HPDE6-E6E7 (cell line): ENCODE measurements around the gene EP300.

Experiments used
- DNase-seq: peaks from one replicate; pipeline ENCODE4 v3.0.0; 2011; ENCODE audit warnings: missing footprints; ENCODE audit errors: extremely low spot score

Gene EP300

DNA sequence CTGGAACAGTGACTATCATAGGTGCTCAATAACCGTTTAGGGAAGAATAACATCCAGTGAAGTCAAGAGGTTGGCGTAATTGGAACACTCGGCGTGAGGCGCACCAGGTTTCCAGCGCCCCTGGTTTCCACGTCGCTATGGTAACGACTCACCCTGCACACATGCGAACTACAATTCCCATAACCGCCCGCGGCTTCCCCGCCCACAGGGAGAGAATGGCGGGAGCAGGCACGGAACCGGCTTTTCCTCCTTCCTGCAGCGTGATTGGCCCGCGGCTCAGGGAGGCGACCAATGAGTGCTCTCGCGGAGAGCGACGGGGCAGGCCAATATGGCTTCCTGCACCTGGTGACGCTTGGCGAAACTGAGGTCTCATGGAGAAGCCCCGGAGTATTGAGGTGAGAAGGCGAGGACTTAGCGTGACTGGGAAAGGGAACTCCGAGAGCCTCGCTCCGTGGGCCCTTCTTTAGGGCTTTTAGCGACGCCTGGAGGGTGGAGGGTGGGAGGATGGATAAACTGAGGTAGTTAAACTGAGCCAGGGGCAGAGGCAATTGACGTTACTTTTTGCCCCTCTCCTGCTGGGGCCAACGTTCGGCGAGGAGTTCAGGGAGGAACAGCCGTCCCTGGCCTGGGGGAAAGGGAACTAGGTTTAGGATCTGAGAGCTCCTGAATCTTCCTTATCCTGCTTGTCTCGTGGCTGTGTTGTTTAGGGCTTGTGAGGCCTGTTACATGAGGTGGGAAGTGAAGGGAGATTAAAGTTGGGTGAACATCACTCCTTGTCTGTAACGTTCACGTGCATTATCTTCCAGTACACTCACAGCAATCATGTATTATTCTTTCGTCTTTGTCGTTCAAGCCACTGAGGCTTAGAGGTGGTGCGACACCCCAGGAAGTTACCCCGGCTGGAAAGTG is 112.9 kb downstream of the EP300 start, which contains the start of gene L3MBTL2:
L3MBTL2 (plus strand) TSS at position 321 of the 909 bp plus-strand sequence; CDS start at position 372, 51 bp downstream.
- peak; percentile 98 for DNase-seq

DNA sequence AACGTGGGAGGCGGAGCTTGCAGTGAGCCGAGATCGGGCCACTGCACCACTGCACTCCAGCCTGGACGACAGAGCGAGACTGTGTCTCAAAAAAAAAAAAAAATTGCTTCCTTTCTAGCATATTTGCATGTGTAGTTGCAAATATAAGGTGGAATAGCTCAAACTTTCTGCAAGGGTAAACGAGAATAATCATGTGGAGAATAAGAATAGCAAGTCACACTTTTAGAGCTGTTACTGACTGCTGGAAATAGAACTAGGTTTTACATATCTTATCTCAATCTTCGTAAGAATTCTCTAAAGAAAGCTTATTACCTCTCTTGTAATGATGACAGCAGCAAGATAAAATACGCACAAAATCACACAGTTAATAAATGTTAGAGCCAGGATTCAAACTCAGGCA is 114.3 kb downstream of the EP300 start:
- no peak for DNase-seq

DNA sequence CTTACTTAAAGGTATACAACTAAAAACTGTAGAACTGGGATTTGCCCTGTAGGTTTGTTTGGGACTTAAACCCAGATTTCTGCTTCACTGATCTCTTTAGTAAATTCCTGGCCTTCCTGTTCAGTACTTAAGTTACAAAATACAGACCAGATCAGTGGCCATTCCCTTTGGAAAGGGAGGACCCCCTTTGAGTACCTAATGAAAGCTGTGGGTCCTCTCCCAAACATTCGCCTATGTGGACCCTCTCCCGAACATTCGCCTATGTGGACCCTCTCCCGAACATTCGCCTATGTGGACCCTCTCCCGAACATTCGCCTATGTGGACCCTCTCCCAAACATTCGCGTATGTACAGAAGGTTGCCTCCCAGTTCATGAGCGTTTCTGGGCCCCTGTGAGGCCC is 123.0 kb downstream of the EP300 start:
- no peak for DNase-seq

DNA sequence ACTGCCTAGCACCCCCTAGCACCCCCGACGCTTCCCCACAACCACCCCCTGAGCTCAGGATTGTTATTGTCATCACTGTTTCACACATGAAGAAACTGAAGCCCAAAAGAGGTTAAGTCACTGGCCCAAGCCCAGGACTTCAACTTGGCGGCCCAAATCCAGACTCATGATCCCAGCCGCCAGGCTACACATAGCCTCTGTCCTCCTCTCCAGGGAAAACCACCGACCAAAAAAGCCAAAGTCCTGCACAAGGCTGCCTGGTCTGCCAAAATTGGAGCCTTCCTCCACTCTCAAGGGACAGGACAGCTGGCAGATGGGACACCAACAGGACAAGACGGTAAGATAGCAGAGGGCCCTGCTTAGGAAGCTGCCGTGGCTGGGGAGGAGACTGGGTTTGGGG is 123.5 kb downstream of the EP300 start:
- no peak for DNase-seq

DNA sequence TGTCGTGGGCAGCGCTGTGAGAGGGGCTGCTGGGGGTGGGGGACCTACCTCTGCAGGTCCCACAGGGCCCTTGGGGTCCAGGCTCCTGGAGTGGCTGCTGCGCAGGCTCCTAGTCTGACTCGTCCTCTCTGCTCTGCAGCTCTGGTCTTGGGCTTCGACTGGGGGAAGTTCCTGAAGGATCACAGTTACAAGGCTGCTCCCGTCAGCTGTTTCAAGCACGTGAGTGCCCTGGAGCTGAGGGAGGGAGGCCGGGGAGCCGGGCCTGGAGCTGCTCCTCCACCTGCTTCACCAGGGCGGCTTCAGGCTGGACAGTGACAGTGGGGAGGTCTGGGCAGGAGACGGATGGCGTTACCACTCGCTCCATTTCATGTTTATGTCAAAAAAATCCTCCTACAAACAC is 124.6 kb downstream of the EP300 start:
- DNase-seq = no peak

DNA sequence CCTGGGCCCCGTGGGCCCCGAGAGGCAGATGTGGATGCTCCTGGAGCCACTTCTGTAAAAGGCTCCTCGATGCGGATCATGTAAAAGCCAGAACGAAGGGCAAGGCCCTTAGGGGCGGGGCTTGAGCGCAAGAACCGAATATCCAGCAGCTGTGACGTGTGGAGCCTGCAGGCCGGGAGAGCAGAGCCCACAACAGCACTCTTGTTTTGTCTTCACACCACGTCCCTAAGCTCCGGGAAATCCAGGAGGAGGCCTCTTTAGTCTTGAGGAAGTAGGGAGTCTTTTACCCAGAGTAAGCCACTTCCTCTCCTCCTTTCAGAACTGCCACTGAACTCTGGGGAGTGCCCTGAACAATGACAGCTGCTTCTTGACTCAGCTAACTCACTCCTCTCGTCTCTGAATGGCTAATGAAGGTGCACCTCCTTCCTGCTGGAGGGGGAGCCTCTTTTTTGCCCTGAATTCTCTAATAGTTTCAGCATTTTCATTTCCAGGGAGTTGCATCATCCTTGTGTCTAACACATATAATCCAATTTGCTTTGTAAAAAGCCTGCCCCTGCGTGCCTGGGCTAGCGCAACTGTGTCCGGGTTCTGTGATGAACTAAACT is 125.3 kb downstream of the EP300 start:
- DNase-seq = peak; percentile 86

DNA sequence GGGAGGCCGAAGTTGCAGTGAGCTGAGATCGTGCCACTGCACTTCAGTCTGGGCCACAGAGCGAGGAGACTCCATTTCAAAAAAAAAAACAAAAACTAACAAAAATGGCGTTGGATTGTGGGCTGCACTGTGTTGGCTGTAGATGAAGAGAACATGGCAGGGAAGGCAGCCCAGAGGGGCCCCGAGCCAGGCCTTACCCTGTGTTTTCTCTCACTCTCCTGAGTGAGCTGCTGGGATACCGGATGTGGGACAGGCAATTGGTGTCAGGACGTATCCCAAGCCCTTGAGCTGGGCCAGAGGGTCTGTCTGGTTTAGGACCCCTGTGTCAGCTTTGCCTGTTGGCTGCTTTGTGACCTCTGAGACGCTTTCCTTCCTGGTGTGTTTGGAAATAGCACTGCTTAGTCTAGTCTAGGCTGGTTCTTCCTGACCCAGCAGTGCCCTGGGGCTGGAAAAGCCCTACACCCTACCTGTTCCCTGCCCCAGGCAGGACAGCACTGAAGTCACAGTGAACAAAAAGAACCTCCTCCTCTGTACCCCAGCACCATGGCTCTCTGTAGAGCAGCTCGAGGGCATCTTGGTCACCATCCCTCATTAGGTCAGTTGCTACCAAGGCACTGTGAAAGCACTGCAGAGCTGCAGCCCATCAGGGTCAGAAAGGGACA is 130.6 kb downstream of the EP300 start:
- DNase-seq = no peak

DNA sequence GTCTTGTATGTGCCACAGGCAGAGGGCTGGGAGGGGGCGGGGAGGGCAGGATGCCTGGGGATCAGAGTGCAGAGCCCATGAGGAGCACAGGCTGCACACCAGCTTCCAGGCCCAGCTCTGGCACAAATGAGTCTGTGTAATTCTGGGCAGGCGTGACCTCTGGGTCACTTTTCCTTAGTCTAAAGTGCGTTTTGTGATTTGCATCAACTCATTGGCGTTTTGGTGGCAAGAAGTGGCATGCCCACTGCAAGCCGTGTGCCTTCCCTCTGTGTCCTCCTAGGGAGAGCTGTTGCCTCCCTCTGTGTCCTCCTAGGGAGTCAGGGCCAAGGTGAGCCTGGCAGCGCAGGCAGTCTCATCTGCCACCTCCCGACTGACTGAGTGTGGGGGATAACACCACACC is 131.1 kb downstream of the EP300 start:
- DNase-seq = no peak

DNA sequence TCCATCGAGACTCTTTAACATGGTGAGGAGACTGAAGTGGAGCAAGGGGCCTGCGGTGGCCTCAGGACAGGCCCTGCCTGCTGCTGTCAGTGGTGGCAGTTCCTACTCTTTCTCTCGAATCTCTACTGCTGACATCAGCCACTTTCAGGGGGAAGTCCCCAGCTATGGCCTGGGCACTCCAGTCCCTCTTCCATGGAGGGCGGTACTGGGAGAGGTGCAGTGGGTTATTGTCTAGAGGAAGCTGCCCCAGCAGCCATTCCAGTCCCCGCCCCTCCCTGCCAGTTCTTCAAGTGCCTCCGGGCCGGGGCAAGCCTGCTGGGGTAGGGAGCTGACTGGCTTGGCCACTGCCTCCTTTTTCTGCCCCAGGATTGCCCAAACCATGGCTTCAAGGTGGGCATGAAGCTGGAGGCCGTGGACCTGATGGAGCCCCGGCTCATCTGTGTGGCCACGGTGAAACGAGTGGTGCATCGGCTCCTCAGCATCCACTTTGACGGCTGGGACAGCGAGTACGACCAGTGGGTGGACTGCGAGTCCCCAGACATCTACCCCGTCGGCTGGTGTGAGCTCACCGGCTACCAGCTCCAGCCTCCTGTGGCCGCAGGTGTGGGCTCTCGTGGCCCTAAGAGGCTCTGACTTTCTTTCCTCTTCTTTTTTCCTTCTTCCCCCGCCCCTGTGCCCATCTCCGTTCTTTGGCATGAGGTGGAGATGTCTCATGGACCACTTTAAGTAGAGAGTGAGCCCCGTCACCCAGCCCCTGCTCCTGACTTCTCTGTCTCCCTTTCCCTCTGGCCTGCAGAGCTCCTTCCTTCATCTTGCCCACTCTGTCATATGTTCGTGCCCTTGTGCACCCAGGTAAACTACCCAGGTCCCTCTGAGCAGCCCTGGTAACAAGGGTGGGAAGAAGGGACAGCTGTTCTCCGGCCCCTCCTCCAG is 134.6 kb downstream of the EP300 start:
- DNase-seq = no peak

DNA sequence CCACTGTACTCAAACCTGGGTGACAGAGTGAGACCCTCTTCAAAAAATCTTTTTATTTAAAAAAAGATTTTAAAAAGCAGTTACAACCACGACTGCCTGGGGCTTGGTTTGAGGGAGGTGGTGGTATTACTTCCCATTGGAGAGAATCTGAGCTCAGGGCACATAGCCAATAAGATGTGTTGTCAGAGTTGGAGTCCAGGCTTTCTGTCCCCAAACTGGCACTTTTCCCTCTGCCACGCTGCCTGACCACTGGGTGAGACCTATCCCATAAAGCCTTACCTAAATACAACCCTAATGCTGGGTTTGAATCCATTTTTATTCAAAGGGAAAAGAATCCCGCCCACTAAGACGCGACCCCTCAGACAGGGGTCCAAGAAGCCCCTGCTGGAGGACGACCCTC is 136.8 kb downstream of the EP300 start:
- DNase-seq = no peak
